CD14-positive monocyte (primary cell): ENCODE measurements around the gene PSME3. TPM values are rescaled to one million over a fixed set of nuclear protein-coding genes. Genes with fewer than 3 reads are reported as not detected.

Experiments used
- DNase-seq, 3 donors: peaks; one replicate each; pipeline ENCODE4 v3.0.0-alpha.2; 2011 to 2022
- H2AFZ ChIP-seq: 2 replicates; pipeline ENCODE4 v1.6.0; 2012; ENCODE audit warnings: mild to moderate bottlenecking, low read depth, low read length, inconsistent platforms; ENCODE audit not compliant: insufficient read depth, poor library complexity, severe bottlenecking
- H3K27ac ChIP-seq, 2 donors: 1 replicate in 1 of 2; 2 replicates in 1 of 2; pipeline ENCODE4 v1.5.1; 2012 to 2013; ENCODE audit warnings: low read length in 2 of 2, control low read depth in 1 of 2, inconsistent platforms in 1 of 2, low read depth in 1 of 2, mild to moderate bottlenecking in 1 of 2
- H3K27me3 ChIP-seq, 2 donors: one replicate each; pipeline versions ENCODE4 v1.6.0 to v1.6.1; 2011 to 2013; ENCODE audit warnings: low read length in 2 of 2; ENCODE audit not compliant: control insufficient read depth in 2 of 2, insufficient read depth in 2 of 2
- H3K36me3 ChIP-seq, 2 donors: replicated peaks in 1 of 2; 1 replicate in 1 of 2; 2 replicates in 1 of 2; pipeline versions ENCODE4 v1.5.1 to v1.6.1; 2012 to 2013; ENCODE audit warnings: low read length in 2 of 2, control low read depth in 1 of 2, inconsistent platforms in 1 of 2, mild to moderate bottlenecking in 1 of 2; ENCODE audit not compliant: insufficient read depth in 2 of 2, control insufficient read depth in 1 of 2
- H3K4me1 ChIP-seq, 2 donors: 1 replicate in 1 of 2; 2 replicates in 1 of 2; pipeline versions ENCODE4 v1.5.1 to v1.6.1; 2012 to 2013; ENCODE audit warnings: low read length in 2 of 2, control low read depth in 1 of 2, inconsistent platforms in 1 of 2, mild to moderate bottlenecking in 1 of 2, moderate library complexity in 1 of 2; ENCODE audit not compliant: insufficient read depth in 2 of 2, control insufficient read depth in 1 of 2
- H3K4me2 ChIP-seq: replicated peaks from 2 replicates; pipeline ENCODE3; 2012; ENCODE audit warnings: low read length, moderate library complexity, mild to moderate bottlenecking; ENCODE audit not compliant: poor library complexity, severe bottlenecking; ENCODE audit errors: extremely low read depth
- H3K4me3 ChIP-seq, 3 experiments: fragments of 200-600 bp in 1 of 3; sonication (generic) in 1 of 3; replicated peaks in 1 of 3; 1 replicate in 2 of 3; 2 replicates in 1 of 3; pipeline ENCODE4 v1.5.1; 2011 to 2013; ENCODE audit warnings: low read length in 3 of 3, mild to moderate bottlenecking in 3 of 3, control low read depth in 2 of 3, low read depth in 2 of 3, inconsistent platforms in 1 of 3, moderate library complexity in 1 of 3
- H3K79me2 ChIP-seq: 2 replicates; pipeline ENCODE4 v1.6.0; 2012; ENCODE audit warnings: mild to moderate bottlenecking, control low read depth, inconsistent platforms, low read length, moderate library complexity; ENCODE audit not compliant: insufficient read depth
- H3K9ac ChIP-seq: 2 replicates; pipeline ENCODE4 v1.6.0; 2017; ENCODE audit warnings: low read length, mild to moderate bottlenecking; ENCODE audit not compliant: insufficient read depth, poor library complexity, severe bottlenecking
- H3K9me3 ChIP-seq, 2 donors: replicated peaks in 1 of 2; 1 replicate in 1 of 2; 2 replicates in 1 of 2; pipeline versions ENCODE4 v1.5.1 to v1.6.1; 2012 to 2013; ENCODE audit warnings: low read length in 2 of 2, control low read depth in 1 of 2; ENCODE audit not compliant: control insufficient read depth in 1 of 2, insufficient read depth in 1 of 2
- H4K20me1 ChIP-seq: 2 replicates; pipeline ENCODE4 v1.6.0; 2012; ENCODE audit warnings: mild to moderate bottlenecking, low read length, control low read depth, moderate library complexity; ENCODE audit not compliant: insufficient read depth
- H3K27ac Mint-ChIP-seq, 7 donors: one replicate each; pipeline ENCODE4 v1.8.0; 2020; ENCODE audit warnings: mild to moderate bottlenecking in 7 of 7, mixed read lengths in 7 of 7, moderate library complexity in 6 of 7, inconsistent platforms in 2 of 7
- H3K27me3 Mint-ChIP-seq, 3 donors: one replicate each; pipeline ENCODE4 v1.8.0; 2021 to 2022; ENCODE audit warnings: low read depth in 3 of 3, mild to moderate bottlenecking in 3 of 3, mixed read lengths in 3 of 3, moderate library complexity in 3 of 3, inconsistent platforms in 1 of 3
- H3K36me3 Mint-ChIP-seq, 2 donors: one replicate each; pipeline ENCODE4 v1.8.0; 2020; ENCODE audit warnings: mixed read lengths in 2 of 2, inconsistent platforms in 1 of 2, mild to moderate bottlenecking in 1 of 2
- H3K4me1 Mint-ChIP-seq: one replicate; pipeline ENCODE4 v1.8.0; 2020; ENCODE audit warnings: mild to moderate bottlenecking, mixed read lengths
- H3K4me3 Mint-ChIP-seq, 2 donors: one replicate each; pipeline ENCODE4 v1.8.0; 2020; ENCODE audit warnings: mild to moderate bottlenecking in 2 of 2, mixed read lengths in 2 of 2, moderate library complexity in 1 of 2
- H3K9me3 Mint-ChIP-seq, 7 donors: one replicate each; pipeline ENCODE4 v1.8.0; 2020 to 2022; ENCODE audit warnings: mixed read lengths in 7 of 7, mild to moderate bottlenecking in 6 of 7, moderate library complexity in 6 of 7, inconsistent platforms in 2 of 7
- CTCF ChIP-seq: fragments of 200-600 bp; IDR thresholded peaks from one replicate; pipeline ENCODE4 v1.8.0; 2022; ENCODE audit warnings: antibody characterized with exemption, mild to moderate bottlenecking
- WGBS: methylation state at CpG from one replicate; pipeline ENCODE4 v1.1.5; 2013; ENCODE audit warnings: missing lambda C conversion rate; ENCODE audit not compliant: insufficient coverage; 5-methylcytosine and 5-hydroxymethylcytosine counted together
- intact Hi-C, 2 donors: fragments of 100-400 bp; cut with micrococcal nuclease; formaldehyde crosslinking; loops; one replicate each; pipeline versions ENCODE4 v1.15.0 to v1.15.1; 2023
- polyA plus RNA-seq, 3 donors: library from polyadenylated mRNA; depleted of rRNA in 1 of 3; unstranded in 2 of 3; stranded (reverse) in 1 of 3; fragments of 300-500 nt in 2 of 3; fragments of >200 nt in 1 of 3; fragmentation: Illumina TruSeq in 2 of 3; gene quantifications; 1 replicate in 2 of 3; 2 replicates in 1 of 3; pipeline ENCODE4 v1.2.3, GENCODE V29; 2012 to 2021

The PSME3 gene
- polyA plus RNA-seq, 3 donors, result 61.9 to 137 (median 124) TPM

DNA sequence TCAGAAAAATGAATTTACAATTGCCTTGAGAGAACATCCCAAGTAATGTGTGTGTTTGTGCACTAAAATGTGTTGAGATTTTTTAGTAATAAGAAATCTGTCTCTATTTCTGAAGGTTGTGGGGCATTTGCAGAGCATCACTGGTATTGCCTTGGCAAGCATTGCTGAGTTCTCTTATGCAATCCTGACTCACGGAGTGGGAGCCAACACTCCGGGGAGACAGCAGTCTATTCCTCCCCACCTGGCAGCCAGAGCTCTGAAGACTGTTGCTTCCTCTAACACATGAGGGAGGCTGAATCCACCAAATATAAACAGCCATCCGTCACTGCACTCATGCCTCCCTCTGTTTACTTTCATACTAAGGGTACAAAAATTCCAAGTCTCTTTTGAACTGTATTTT is 23.9 kb upstream of the PSME3 start:
- Histone ChIP-seq H4K20me1 (no peaks in the 10 kb centered on the region), H3K27me3 (no peaks in the 10 kb centered on the region), H3K4me1 (no peaks in the 10 kb centered on the region), H3K36me3 (peaks cover 37 to 55% of the 10 kb centered on the region in 2 donors), H3K9me3 (no peaks in the 10 kb centered on the region), H3K27ac (no peak overlapping the region), H3K4me3 (no peak overlapping the region), H3K4me2 (no peak overlapping the region), H3K9ac (no peak overlapping the region), H3K79me2 (no peaks in the 10 kb centered on the region), H2AFZ (no peak overlapping the region)
- WGBS, result 28% methylated on average over 2 of the region's 3 CpGs
- Mint-ChIP-seq H3K27ac (peak overlapping the region in 3 of 7 donors; percentile 20 to 73 (median 22)), H3K36me3 (peaks cover 39 to 61% of the 10 kb centered on the region in 2 donors), H3K4me1 (no peaks in the 10 kb centered on the region), H3K9me3 (no peaks in the 10 kb centered on the region), H3K4me3 (no peak overlapping the region), H3K27me3 (peaks cover 0 to 3% (median 2%) of the 10 kb centered on the region in 3 donors)
- TF ChIP-seq CTCF, result no peak
- intact Hi-C loops, result no loop called here
- no peak for DNase-seq

DNA sequence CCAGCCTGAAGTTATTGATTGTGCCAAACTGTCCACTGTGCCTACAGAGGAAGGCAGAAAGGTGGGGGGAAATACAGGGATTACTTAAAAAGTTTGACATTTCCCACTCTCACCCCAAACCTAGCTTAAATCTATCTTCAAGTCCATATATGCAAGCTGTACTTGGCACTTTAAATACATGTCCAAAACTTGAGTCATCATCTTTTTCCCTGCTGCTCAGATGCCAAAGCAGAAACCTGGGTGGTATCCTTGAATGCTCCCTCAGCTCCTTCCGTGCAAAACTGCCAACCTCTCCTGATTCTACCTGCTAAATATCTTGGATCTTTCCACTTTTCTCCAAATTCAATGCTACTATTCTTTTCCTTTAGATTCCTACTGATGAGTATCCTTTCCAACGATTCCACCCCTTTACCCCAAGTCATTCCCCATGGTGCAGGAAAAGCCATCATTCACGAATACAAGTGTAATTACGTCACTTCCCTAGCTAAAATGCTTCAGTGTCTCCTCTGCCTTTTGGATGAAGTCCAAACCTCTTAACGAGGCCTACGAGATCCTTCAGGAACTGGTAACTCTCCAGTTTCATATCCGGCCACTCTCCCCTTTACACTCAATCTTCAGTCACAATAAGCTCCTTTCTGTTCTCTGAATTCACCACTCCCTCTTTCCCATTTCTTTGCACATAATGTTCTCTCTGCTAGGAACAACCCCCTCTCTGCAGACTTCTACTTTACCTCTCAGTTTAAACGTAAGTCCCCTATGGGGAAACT is 18.4 kb upstream of the PSME3 start:
- TF ChIP-seq CTCF, result no peak
- Histone ChIP-seq H3K4me2 (no peak overlapping the region), H3K4me1 (no peaks in the 10 kb centered on the region), H4K20me1 (peaks cover 9% of the 10 kb centered on the region), H3K4me3 (no peak overlapping the region), H3K36me3 (peaks cover 84 to 98% of the 10 kb centered on the region in 2 donors), H2AFZ (no peak overlapping the region), H3K79me2 (peaks cover 3% of the 10 kb centered on the region), H3K27ac (no peak overlapping the region), H3K9ac (no peak overlapping the region), H3K27me3 (no peaks in the 10 kb centered on the region), H3K9me3 (no peaks in the 10 kb centered on the region)
- WGBS, result 63% methylated on average over 5 of the region's 8 CpGs
- intact Hi-C loops, result no loop called here
- Mint-ChIP-seq H3K4me1 (no peaks in the 10 kb centered on the region), H3K36me3 (peaks cover 78 to 98% of the 10 kb centered on the region in 2 donors), H3K9me3 (no peaks in the 10 kb centered on the region), H3K4me3 (no peak overlapping the region), H3K27ac (peak overlapping the region in 1 of 7 donors; percentile 62), H3K27me3 (peaks cover 0 to 2% (median 0%) of the 10 kb centered on the region in 3 donors)
- no peak for DNase-seq
